Gastrocnemius medialis (tissue), 4 donors: ENCODE results near the gene LRFN2.

Source experiments
- POLR2A ChIP-seq, 2 donors: fragments of 450-650 bp; IDR thresholded peaks; one replicate each; pipeline ENCODE4 v1.6.1; 2017; ENCODE audit warnings: antibody characterized with exemption in 2 of 2, mild to moderate bottlenecking in 2 of 2, moderate library complexity in 2 of 2
- TF ChIP-seq, protein P1 (sequence below), 5 experiments: fragments of 450-650 bp in 3 of 5; fragments of 200-600 bp in 2 of 5; sonication (generic) in 2 of 5; IDR thresholded peaks in 4 of 5; conservative IDR thresholded peaks in 1 of 5; 1 replicate in 4 of 5; 2 replicates in 1 of 5; pipeline ENCODE4 v1.5.1; 2016 to 2019; ENCODE audit warnings: antibody characterized with exemption in 5 of 5, mild to moderate bottlenecking in 3 of 5, moderate library complexity in 3 of 5

DNA sequence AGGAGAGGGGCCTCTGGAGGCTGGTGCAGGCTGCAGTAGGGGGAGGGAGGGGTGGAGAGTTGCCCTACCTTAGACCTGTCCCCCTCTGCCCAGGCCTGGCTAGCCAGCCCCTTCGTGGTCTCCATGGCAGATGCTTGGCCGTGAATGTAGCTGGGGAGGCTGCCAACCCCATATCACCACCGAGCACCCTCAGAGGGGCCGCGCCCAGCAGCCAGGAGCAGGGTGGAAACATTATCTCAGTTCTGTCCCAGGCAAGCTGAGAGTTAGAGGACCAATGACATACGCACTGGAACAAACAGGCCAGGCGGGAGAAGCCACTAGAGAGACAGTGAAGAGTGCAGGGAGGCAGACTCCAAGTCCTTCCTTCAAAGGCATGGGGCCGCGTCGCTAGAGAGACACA is 66.5 kb downstream of the LRFN2 start:
- TF ChIP-seq, protein P1, sequence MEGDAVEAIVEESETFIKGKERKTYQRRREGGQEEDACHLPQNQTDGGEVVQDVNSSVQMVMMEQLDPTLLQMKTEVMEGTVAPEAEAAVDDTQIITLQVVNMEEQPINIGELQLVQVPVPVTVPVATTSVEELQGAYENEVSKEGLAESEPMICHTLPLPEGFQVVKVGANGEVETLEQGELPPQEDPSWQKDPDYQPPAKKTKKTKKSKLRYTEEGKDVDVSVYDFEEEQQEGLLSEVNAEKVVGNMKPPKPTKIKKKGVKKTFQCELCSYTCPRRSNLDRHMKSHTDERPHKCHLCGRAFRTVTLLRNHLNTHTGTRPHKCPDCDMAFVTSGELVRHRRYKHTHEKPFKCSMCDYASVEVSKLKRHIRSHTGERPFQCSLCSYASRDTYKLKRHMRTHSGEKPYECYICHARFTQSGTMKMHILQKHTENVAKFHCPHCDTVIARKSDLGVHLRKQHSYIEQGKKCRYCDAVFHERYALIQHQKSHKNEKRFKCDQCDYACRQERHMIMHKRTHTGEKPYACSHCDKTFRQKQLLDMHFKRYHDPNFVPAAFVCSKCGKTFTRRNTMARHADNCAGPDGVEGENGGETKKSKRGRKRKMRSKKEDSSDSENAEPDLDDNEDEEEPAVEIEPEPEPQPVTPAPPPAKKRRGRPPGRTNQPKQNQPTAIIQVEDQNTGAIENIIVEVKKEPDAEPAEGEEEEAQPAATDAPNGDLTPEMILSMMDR (IDR thresholded peaks at IDR 0.05 in 4 of 5, conservative IDR thresholded peaks at IDR 0.05 in 1 of 5): no peak
- TF ChIP-seq POLR2A (IDR thresholded peaks at IDR 0.05): no peak
